ENCODE measurements around the gene GPR156.

The GPR156 gene

DNA sequence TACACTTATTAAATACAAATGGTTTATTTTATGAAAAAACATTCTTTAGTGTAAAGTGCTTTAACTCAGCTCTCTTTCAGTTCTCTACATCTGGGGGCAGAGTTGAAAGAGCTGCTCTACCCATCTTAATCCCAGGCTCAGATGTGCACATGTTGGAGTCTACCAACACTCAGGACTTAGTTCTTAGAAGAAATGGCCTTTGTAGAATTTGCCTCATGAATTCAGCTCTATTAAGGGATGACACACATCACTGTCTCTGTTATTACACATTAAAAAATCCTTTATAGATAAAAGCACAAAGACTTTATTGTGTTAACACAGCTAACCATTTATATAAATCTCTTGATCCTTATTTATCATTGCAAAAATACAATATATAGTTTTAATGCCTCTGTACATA, 159.0 kb downstream of the GPR156 start:
- TF ChIP-seq, protein P1, sequence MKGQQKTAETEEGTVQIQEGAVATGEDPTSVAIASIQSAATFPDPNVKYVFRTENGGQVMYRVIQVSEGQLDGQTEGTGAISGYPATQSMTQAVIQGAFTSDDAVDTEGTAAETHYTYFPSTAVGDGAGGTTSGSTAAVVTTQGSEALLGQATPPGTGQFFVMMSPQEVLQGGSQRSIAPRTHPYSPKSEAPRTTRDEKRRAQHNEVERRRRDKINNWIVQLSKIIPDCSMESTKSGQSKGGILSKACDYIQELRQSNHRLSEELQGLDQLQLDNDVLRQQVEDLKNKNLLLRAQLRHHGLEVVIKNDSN (IDR thresholded peaks at IDR 0.05) = no peak
- no peak for TF ChIP-seq YY1 (IDR thresholded peaks at IDR 0.05; ENCODE audit: low read depth)
- TF ChIP-seq EP300 (IDR thresholded peaks at IDR 0.05; ENCODE audit: borderline replicate concordance) = no peak
- TF ChIP-seq, protein P2, sequence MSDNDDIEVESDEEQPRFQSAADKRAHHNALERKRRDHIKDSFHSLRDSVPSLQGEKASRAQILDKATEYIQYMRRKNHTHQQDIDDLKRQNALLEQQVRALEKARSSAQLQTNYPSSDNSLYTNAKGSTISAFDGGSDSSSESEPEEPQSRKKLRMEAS (IDR thresholded peaks at IDR 0.05) = no peak
- no peak for TF ChIP-seq TCF12 (IDR thresholded peaks at IDR 0.05; ENCODE audit: low read depth)

DNA sequence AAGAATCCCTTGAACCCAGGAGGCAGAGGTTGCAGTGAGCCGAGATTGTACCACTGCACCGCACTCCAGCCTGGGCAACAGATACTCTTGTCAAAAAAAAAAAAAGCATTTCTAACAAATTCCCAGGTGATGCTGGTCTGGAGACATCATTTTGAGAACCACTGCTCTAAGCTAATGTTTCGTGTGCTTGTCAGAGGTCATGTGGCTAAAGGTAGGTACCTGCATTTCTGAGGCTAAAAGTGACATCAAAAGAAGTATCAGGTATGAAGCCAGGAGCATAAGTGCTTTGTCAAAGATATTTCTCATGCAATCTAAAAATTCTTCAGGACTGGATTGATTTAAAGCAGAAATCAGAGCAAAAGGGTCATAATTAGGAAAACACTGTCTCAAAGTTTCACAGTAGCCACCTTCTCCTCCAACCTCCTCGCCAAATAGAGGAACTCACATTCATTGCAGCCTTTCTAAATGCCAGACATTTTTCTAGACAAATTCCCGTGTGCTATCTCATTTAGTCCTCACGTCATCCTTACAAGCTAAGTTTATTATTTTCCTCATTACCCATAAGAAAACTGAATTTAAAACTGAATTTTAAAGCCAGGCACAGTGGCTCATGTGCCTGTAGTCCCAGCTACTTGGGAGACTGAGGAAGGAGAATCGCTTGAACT, 165.0 kb downstream of the GPR156 start:
- TF ChIP-seq TCF12 (IDR thresholded peaks at IDR 0.05; ENCODE audit: low read depth) (no peak), TEAD4 (IDR thresholded peaks at IDR 0.05) (no peak), CREB1 (IDR thresholded peaks at IDR 0.05; ENCODE audit: low read depth) (no peak), YY1 (IDR thresholded peaks at IDR 0.05; ENCODE audit: low read depth) (no peak), FOXM1 (IDR thresholded peaks at IDR 0.05; ENCODE audit: borderline replicate concordance, low read depth) (no peak), NFIC (IDR thresholded peaks at IDR 0.05) (no peak), CEBPB (IDR thresholded peaks at IDR 0.05) (no peak), EGR1 (IDR thresholded peaks at IDR 0.05) (no peak)
- TF ChIP-seq, protein P3, sequence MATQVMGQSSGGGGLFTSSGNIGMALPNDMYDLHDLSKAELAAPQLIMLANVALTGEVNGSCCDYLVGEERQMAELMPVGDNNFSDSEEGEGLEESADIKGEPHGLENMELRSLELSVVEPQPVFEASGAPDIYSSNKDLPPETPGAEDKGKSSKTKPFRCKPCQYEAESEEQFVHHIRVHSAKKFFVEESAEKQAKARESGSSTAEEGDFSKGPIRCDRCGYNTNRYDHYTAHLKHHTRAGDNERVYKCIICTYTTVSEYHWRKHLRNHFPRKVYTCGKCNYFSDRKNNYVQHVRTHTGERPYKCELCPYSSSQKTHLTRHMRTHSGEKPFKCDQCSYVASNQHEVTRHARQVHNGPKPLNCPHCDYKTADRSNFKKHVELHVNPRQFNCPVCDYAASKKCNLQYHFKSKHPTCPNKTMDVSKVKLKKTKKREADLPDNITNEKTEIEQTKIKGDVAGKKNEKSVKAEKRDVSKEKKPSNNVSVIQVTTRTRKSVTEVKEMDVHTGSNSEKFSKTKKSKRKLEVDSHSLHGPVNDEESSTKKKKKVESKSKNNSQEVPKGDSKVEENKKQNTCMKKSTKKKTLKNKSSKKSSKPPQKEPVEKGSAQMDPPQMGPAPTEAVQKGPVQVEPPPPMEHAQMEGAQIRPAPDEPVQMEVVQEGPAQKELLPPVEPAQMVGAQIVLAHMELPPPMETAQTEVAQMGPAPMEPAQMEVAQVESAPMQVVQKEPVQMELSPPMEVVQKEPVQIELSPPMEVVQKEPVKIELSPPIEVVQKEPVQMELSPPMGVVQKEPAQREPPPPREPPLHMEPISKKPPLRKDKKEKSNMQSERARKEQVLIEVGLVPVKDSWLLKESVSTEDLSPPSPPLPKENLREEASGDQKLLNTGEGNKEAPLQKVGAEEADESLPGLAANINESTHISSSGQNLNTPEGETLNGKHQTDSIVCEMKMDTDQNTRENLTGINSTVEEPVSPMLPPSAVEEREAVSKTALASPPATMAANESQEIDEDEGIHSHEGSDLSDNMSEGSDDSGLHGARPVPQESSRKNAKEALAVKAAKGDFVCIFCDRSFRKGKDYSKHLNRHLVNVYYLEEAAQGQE (IDR thresholded peaks at IDR 0.05; ENCODE audit: low read depth) = no peak
- TF ChIP-seq, protein P2 (IDR thresholded peaks at IDR 0.05) = no peak
- TF ChIP-seq, protein P1 (IDR thresholded peaks at IDR 0.05) = no peak
